H1 (cell line): ENCODE measurements around the gene CACNA1C. TPM values are rescaled to one million over a fixed set of nuclear protein-coding genes. Genes with fewer than 3 reads are reported as not detected.

Source experiments
- CHD1 ChIP-seq: IDR thresholded peaks from 2 replicates; pipeline ENCODE4 v1.6.1; 2012; ENCODE audit warnings: low read depth, low read length, improper control_type of control experiment
- CREB1 ChIP-seq: IDR thresholded peaks from 2 replicates; pipeline ENCODE4 v1.6.1; 2012; ENCODE audit warnings: inconsistent platforms
- EP300 ChIP-seq, 2 experiments: IDR thresholded peaks; 1 replicate in 1 of 2; 2 replicates in 1 of 2; pipeline ENCODE4 v1.6.1; 2011 to 2012; ENCODE audit warnings: low read depth in 2 of 2, low read length in 2 of 2, mild to moderate bottlenecking in 2 of 2, borderline replicate concordance in 1 of 2, inconsistent platforms in 1 of 2, moderate library complexity in 1 of 2
- KDM5A ChIP-seq: fragments of 200-600 bp; IDR thresholded peaks from 2 replicates; pipeline ENCODE4 v1.7.1; 2012; ENCODE audit warnings: mild to moderate bottlenecking, low read length, inconsistent platforms, mixed read lengths
- POLR2A ChIP-seq, 2 experiments: IDR thresholded peaks; 1 replicate in 1 of 2; 2 replicates in 1 of 2; pipeline ENCODE4 v1.6.1; 2011; ENCODE audit warnings: low read depth in 2 of 2, low read length in 2 of 2, mild to moderate bottlenecking in 2 of 2; ENCODE audit errors: control extremely low read depth in 1 of 2
- SUZ12 ChIP-seq: fragments of 200-600 bp; sonication (generic); IDR thresholded peaks from 2 replicates; pipeline ENCODE4 v1.6.1; 2012; ENCODE audit warnings: mild to moderate bottlenecking, inconsistent platforms, low read length, moderate library complexity, mixed read lengths
- TEAD4 ChIP-seq: IDR thresholded peaks from 2 replicates; pipeline ENCODE4 v1.6.1; 2012; ENCODE audit warnings: low read depth, low read length, inconsistent platforms, mixed read lengths
- polyA plus RNA-seq, 7 experiments: library from polyadenylated mRNA; depleted of rRNA in 3 of 7; stranded (reverse) in 5 of 7; unstranded in 2 of 7; fragments of >200 nt in 5 of 7; fragments of 200-250 nt in 2 of 7; gene quantifications; 1 replicate in 5 of 7; 2 replicates in 1 of 7; 4 replicates in 1 of 7; pipeline versions ENCODE4 v1.2.1 to v1.2.3, GENCODE V29; 2011 to 2013; ENCODE audit warnings: missing spikeins in 2 of 7, mixed read lengths in 2 of 7
- total RNA-seq: library from RNA; stranded (reverse); fragmentation: NEBNext Ultra II Directional; extraction: Animal tissue kit (Norgen Biotek cat#: 25700); gene quantifications from 2 replicates; pipeline ENCODE4 v1.2.1, GENCODE V29; 2021
- TF ChIP-seq, protein P1 (sequence below): IDR thresholded peaks from 2 replicates; pipeline ENCODE4 v1.6.1; 2011; ENCODE audit warnings: low read depth, mild to moderate bottlenecking, low read length; ENCODE audit not compliant: insufficient read depth

The CACNA1C gene
- total and polyA plus RNA-seq, 2 of the 8 experiments (the other 6 are each of a cell fraction or from before 2014, with no cell fraction given): 1.3 TPM

GRCh38 chr12:2389079-2389790, 336.4 kb downstream of the CACNA1C start (continued):
- TF ChIP-seq CREB1: no peak
- no peak for TF ChIP-seq EP300 (IDR thresholded peaks at IDR 0.05; ENCODE audit: borderline replicate concordance in 1 of 2, low read depth in 2 of 2, low read length in 2 of 2)
- TF ChIP-seq KDM5A: no peak
- TF ChIP-seq POLR2A (IDR thresholded peaks at IDR 0.05; ENCODE audit: control extremely low read depth in 1 of 2, low read depth in 2 of 2, low read length in 2 of 2): no peak
- no peak for TF ChIP-seq TEAD4
- no peak for TF ChIP-seq CHD1
- no peak for TF ChIP-seq SUZ12
- TF ChIP-seq, protein P1, sequence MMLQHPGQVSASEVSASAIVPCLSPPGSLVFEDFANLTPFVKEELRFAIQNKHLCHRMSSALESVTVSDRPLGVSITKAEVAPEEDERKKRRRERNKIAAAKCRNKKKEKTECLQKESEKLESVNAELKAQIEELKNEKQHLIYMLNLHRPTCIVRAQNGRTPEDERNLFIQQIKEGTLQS: no peak
